Measurements from ENCODE around the gene GAK.

GAK gene

GRCh38 chr4:909131-909571 lies 23.0 kb downstream of the GAK start:
- no peak for DNase-seq (ENCODE audit: low read depth)
- TF ChIP-seq CTCF (conservative IDR thresholded peaks at IDR 0.05; ENCODE audit: low read depth, low read length), result no peak
- H3K4me3 ChIP-seq (ENCODE audit: low read depth, low read length), result no peak overlapping the region

- peak; percentile 42 for DNase-seq (ENCODE audit: low read depth)
- no peak overlapping the region for H3K4me3 ChIP-seq (ENCODE audit: low read depth, low read length)
- TF ChIP-seq CTCF (conservative IDR thresholded peaks at IDR 0.05; ENCODE audit: low read depth, low read length), result no peak
These were observed 24.3 kb downstream of the GAK start for GRCh38 chr4:907691-908425.

- no peak for DNase-seq (ENCODE audit: low read depth)
- no peak overlapping the region for H3K4me3 ChIP-seq (ENCODE audit: low read depth, low read length)
- TF ChIP-seq CTCF (conservative IDR thresholded peaks at IDR 0.05; ENCODE audit: low read depth, low read length), result no peak
These were observed 25.1 kb downstream of the GAK start for GRCh38 chr4:907103-907400.

- no peak for DNase-seq (ENCODE audit: low read depth)
- no peak overlapping the region for H3K4me3 ChIP-seq (ENCODE audit: low read depth, low read length)
- no peak for TF ChIP-seq CTCF (conservative IDR thresholded peaks at IDR 0.05; ENCODE audit: low read depth, low read length)
These were observed 25.6 kb downstream of the GAK start for GRCh38 chr4:906339-907102.

GRCh38 chr4:905485-906338 lies 26.4 kb downstream of the GAK start:
- TF ChIP-seq CTCF (conservative IDR thresholded peaks at IDR 0.05; ENCODE audit: low read depth, low read length), result no peak
- H3K4me3 ChIP-seq (ENCODE audit: low read depth, low read length), result no peak overlapping the region
- no peak for DNase-seq (ENCODE audit: low read depth)

- DNase-seq (ENCODE audit: low read depth), result no peak
- no peak for TF ChIP-seq CTCF (conservative IDR thresholded peaks at IDR 0.05; ENCODE audit: low read depth, low read length)
- H3K4me3 ChIP-seq (ENCODE audit: low read depth, low read length), result no peak overlapping the region
These were observed 28.8 kb downstream of the GAK start for GRCh38 chr4:903066-904046.

All from choroid plexus epithelial cell (primary cell).